Measurements from ENCODE around the gene SNAPC4. TPM values are rescaled to one million over a fixed set of nuclear protein-coding genes. Genes with fewer than 3 reads are reported as not detected.

Gene SNAPC4
- total and polyA plus RNA-seq, 2 of the 8 experiments (the other 6 are each of a cell fraction or from before 2014, with no cell fraction given): 6.9 to 18.1 TPM

DNA sequence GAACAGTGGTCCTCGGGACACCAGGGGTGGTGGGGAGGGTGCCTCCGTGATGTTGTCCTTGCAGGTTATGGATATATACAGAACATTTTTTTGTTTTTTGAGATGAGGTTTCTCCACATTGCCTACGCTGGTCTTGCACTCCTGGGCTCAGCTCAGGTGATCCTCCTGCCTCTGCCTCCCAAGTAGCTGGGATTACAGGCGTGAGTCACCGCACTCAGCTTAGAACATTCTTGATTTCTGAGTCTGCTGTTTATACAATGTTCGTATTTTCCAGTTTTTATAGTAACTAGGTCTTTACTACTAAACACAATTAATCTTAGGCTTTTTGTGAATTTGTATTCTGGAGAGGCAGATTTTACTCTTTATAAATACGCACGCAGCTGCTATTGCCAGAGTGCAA lies 16.5 kb upstream of the SNAPC4 start:
- peaks cover 37 to 58% (median 52%) of the 10 kb centered on the region in 4 experiments for H3K36me3 ChIP-seq (ENCODE audit: control insufficient read depth in 2 of 4, insufficient read depth in 4 of 4, low read length in 3 of 4)
- no peak for FAIRE-seq
- WGBS, 2 experiments (ENCODE audit: extremely low coverage in 1 of 2, insufficient coverage in 1 of 2, insufficient read length in 1 of 2, insufficient replicate concordance in 2 of 2, low coverage in 1 of 2, low lambda C conversion rate in 2 of 2, missing lambda C conversion rate in 1 of 2): 95% methylated on average over 8 of the region's 8 CpGs; no CpG with 5 or more reads in 1 of the 2 experiments

More for the DNA sequence above, 16.5 kb upstream of the SNAPC4 start:
- Histone ChIP-seq H2AK5ac (ENCODE audit: low read depth, low read length) (no peak overlapping the region), H3K23ac (ENCODE audit: insufficient read length) (no peak overlapping the region), H3K4ac (replicated peaks; ENCODE audit: insufficient read length, low read depth, low read length) (no peak overlapping the region), H2AFZ (ENCODE audit: low read length) (no peak overlapping the region), H4K5ac (ENCODE audit: insufficient read length, low read depth, low read length) (no peak overlapping the region), H3K4me3 (ENCODE audit: extremely low read depth in 1 of 4, insufficient read depth in 2 of 4, low read depth in 3 of 4, low read length in 4 of 4) (no peak overlapping the region), H2BK15ac (ENCODE audit: low read length) (no peak overlapping the region), H3K56ac (replicated peaks; ENCODE audit: insufficient read length, low read depth, low read length) (no peak overlapping the region), H3K23me2 (ENCODE audit: low read depth, low read length) (no peaks in the 10 kb centered on the region), H2BK12ac (ENCODE audit: low read depth, low read length) (no peak overlapping the region), H3K79me1 (ENCODE audit: low read depth, low read length) (peaks cover 6% of the 10 kb centered on the region), H3K27me3 (replicated peaks in 1 of 4; ENCODE audit: control insufficient read depth in 3 of 4, extremely low read depth in 1 of 4, insufficient read depth in 3 of 4, low read length in 3 of 4) (no peaks in the 10 kb centered on the region), H4K20me1 (replicated peaks in 1 of 2; ENCODE audit: control insufficient read depth in 1 of 2, insufficient read depth in 2 of 2, low read length in 2 of 2) (peaks cover 14 to 15% of the 10 kb centered on the region in 2 experiments), H3K4me2 (ENCODE audit: insufficient read depth in 1 of 2, low read depth in 2 of 2, low read length in 2 of 2) (no peak overlapping the region), H3K4me1 (replicated peaks in 1 of 4; ENCODE audit: control insufficient read depth in 3 of 4, insufficient read depth in 4 of 4, low read length in 3 of 4) (no peaks in the 10 kb centered on the region; a peak in 2 of 7 replicates), H3K9ac (replicated peaks in 1 of 4; ENCODE audit: extremely low read depth in 1 of 4, low read depth in 3 of 4, low read length in 3 of 4) (no peak overlapping the region), H3K27ac (ENCODE audit: low read depth, low read length) (no peak overlapping the region), H4K8ac (ENCODE audit: extremely low read depth, insufficient read depth, low read length) (no peak overlapping the region), H3K79me2 (ENCODE audit: control insufficient read depth in 1 of 2, insufficient read depth in 2 of 2, low read length in 2 of 2) (peaks cover 3 to 25% of the 10 kb centered on the region in 2 experiments), H2BK20ac (ENCODE audit: low read length) (no peak overlapping the region), H3K14ac (ENCODE audit: insufficient read length) (no peak overlapping the region), H4K91ac (replicated peaks; ENCODE audit: insufficient read length, low read length) (no peak overlapping the region), H2BK5ac (ENCODE audit: low read depth, low read length) (no peak overlapping the region), H2BK120ac (replicated peaks; ENCODE audit: low read depth, low read length) (no peak overlapping the region), H3K9me3 (ENCODE audit: insufficient read depth in 2 of 2, low read depth in 1 of 2, low read length in 1 of 2) (no peaks in the 10 kb centered on the region), H3K18ac (ENCODE audit: extremely low read depth, low read length) (no peak overlapping the region)
- no peak for TF ChIP-seq NANOG (IDR thresholded peaks at IDR 0.05; ENCODE audit: insufficient read depth, low read depth, low read length, poor library complexity, severe bottlenecking)
- TF ChIP-seq EGR1 (IDR thresholded peaks at IDR 0.05; ENCODE audit: borderline replicate concordance, low read depth, low read length): no peak
- CTCF ChIA-PET (ENCODE audit: partially characterized antibody): interaction anchor here (0.7 to 1.6 kb wide), 4 partner anchors 10 to 24 kb away, joined by 3 to 5 read pairs (median 3); partner anchors contain the start of gene INPP5E
- no peak for DNase-seq (ENCODE audit: low read depth in 1 of 2, low spot score in 2 of 2)
- POLR2A ChIA-PET (ENCODE audit: partially characterized antibody): interaction anchor here (0.8 to 4.4 kb wide), 4 partner anchors 9 to 42 kb away, joined by 3 to 25 read pairs (median 6); partner anchors contain the start of genes CARD9 and INPP5E
